Endothelial cell of umbilical vein (primary cell): ENCODE results near the gene APBA2. TPM values are rescaled to one million over a fixed set of nuclear protein-coding genes. Genes with fewer than 3 reads are reported as not detected.
"Not testable (repeated sequence)": the region's sequence is repeated elsewhere in the genome, so short reads cannot be mapped to it uniquely, and the experiment has no call there.

Experiments used
- BruUV-seq: library from RNA; stranded (reverse); fragments of 400-500 nt; replicated peaks from 2 replicates; lab custom pipeline; 2021; lab: Mats Ljungman, UMichigan
- CTCF ChIA-PET: fragments of 300-600, 350-600 bp; sonication (Branson Sonifier 250); formaldehyde crosslinking; loops from one replicate; lab custom pipeline; 2021; ENCODE audit warnings: antibody characterized with exemption, inconsistent platforms; lab: Charles Lee
- POLR2A ChIA-PET: fragments of 300-600, 350-600 bp; sonication (Branson Sonifier 250); formaldehyde crosslinking; loops from one replicate; lab custom pipeline; 2021; ENCODE audit warnings: antibody characterized with exemption, inconsistent platforms; lab: Charles Lee
- DNase-seq: peaks from one replicate; pipeline ENCODE4 v3.0.0-alpha.2; 2011; ENCODE audit warnings: low read depth, low spot score
- FAIRE-seq: peaks from 2 replicates; lab custom pipeline; 2011; peaks lifted over from hg19 to GRCh38; lab: Jason Lieb, UNC
- H2AFZ ChIP-seq: 2 replicates; pipeline ENCODE4 v1.6.0; 2012; ENCODE audit warnings: low read depth, low read length, control low read depth, inconsistent platforms
- H3K27ac ChIP-seq: 2 replicates; pipeline ENCODE4 v1.5.1; 2011; ENCODE audit warnings: low read depth, mild to moderate bottlenecking, control low read depth, low read length, moderate library complexity; ENCODE audit not compliant: insufficient read depth
- H3K27me3 ChIP-seq, 2 experiments: 2 replicates each; pipeline versions ENCODE4 v1.6.0 to v1.6.1; 2011; ENCODE audit warnings: low read length in 2 of 2, mixed read lengths in 1 of 2; ENCODE audit not compliant: control insufficient read depth in 2 of 2, insufficient read depth in 2 of 2
- H3K36me3 ChIP-seq, 2 experiments: 2 replicates in 1 of 2; 3 replicates in 1 of 2; pipeline ENCODE4 v1.5.1; 2011; ENCODE audit warnings: low read length in 2 of 2, mild to moderate bottlenecking in 1 of 2, moderate library complexity in 1 of 2; ENCODE audit not compliant: control insufficient read depth in 2 of 2, insufficient read depth in 2 of 2; ENCODE audit errors: extremely low read depth in 1 of 2
- H3K4me1 ChIP-seq: 3 replicates; pipeline ENCODE4 v1.5.1; 2011; ENCODE audit warnings: mild to moderate bottlenecking, low read length; ENCODE audit not compliant: control insufficient read depth, insufficient read depth; ENCODE audit errors: extremely low read depth
- H3K4me2 ChIP-seq: 2 replicates; pipeline ENCODE4 v1.6.1; 2011; ENCODE audit warnings: low read length, control low read depth, mixed read lengths; ENCODE audit not compliant: insufficient read depth
- H3K4me3 ChIP-seq, 3 experiments: fragments of 200-600 bp in 1 of 3; sonication (generic), shearing (Covaris generic) in 1 of 3; replicated peaks in 1 of 3; 2 replicates each; pipeline ENCODE4 v1.5.1; 2011 to 2016; ENCODE audit warnings: control low read depth in 3 of 3, low read length in 3 of 3, mild to moderate bottlenecking in 2 of 3, inconsistent platforms in 1 of 3, low read depth in 1 of 3, moderate library complexity in 1 of 3; ENCODE audit not compliant: insufficient read depth in 1 of 3
- H3K79me2 ChIP-seq: 2 replicates; pipeline ENCODE4 v1.6.0; 2012; ENCODE audit warnings: low read length, inconsistent platforms; ENCODE audit not compliant: control insufficient read depth, insufficient read depth
- H3K9ac ChIP-seq: replicated peaks from 2 replicates; pipeline ENCODE3; 2011; ENCODE audit warnings: low read length, control low read depth; ENCODE audit not compliant: insufficient read depth; ENCODE audit errors: extremely low read depth
- H3K9me1 ChIP-seq: replicated peaks from 3 replicates; pipeline ENCODE4 v1.6.0; 2011; ENCODE audit warnings: mild to moderate bottlenecking, low read length; ENCODE audit not compliant: control insufficient read depth, insufficient read depth; ENCODE audit errors: extremely low read depth
- H3K9me3 ChIP-seq: replicated peaks from 2 replicates; pipeline ENCODE4 v1.5.1; 2012; ENCODE audit warnings: low read length, inconsistent platforms; ENCODE audit not compliant: control insufficient read depth, insufficient read depth
- H4K20me1 ChIP-seq: replicated peaks from 2 replicates; pipeline ENCODE3; 2011; ENCODE audit warnings: mild to moderate bottlenecking, low read length; ENCODE audit not compliant: control insufficient read depth, insufficient read depth; ENCODE audit errors: extremely low read depth
- CTCF ChIP-seq, 2 donors: IDR thresholded peaks; 1 replicate in 1 of 2; 2 replicates in 1 of 2; pipeline ENCODE4 v1.5.1; 2011; ENCODE audit warnings: low read length in 2 of 2, mild to moderate bottlenecking in 2 of 2, moderate library complexity in 2 of 2, control low read depth in 1 of 2, inconsistent platforms in 1 of 2, low read depth in 1 of 2; ENCODE audit not compliant: insufficient read depth in 1 of 2; ENCODE audit errors: extremely low read depth in 1 of 2
- EZH2 ChIP-seq: IDR thresholded peaks from 2 replicates; pipeline ENCODE4 v1.6.1; 2012; ENCODE audit warnings: borderline replicate concordance, low read depth, mild to moderate bottlenecking, moderate library complexity, low read length, inconsistent platforms; ENCODE audit not compliant: severe bottlenecking
- FOS ChIP-seq: IDR thresholded peaks from 2 replicates; pipeline ENCODE4 v1.6.1; 2011; ENCODE audit warnings: mild to moderate bottlenecking, low read length, moderate library complexity, borderline replicate concordance; ENCODE audit not compliant: insufficient read depth
- GATA2 ChIP-seq: IDR thresholded peaks from 2 replicates; pipeline ENCODE4 v1.7.0; 2011; ENCODE audit warnings: low read depth, mild to moderate bottlenecking, moderate library complexity, mixed read lengths, low read length; ENCODE audit not compliant: insufficient read length, insufficient read depth
- JUN ChIP-seq: IDR thresholded peaks from 2 replicates; pipeline ENCODE4 v1.6.1; 2011; ENCODE audit warnings: borderline replicate concordance, low read depth; ENCODE audit not compliant: insufficient read length, insufficient read depth
- MAX ChIP-seq: IDR thresholded peaks from 2 replicates; pipeline ENCODE4 v1.6.1; 2011; ENCODE audit not compliant: insufficient read depth, insufficient read length
- MYC ChIP-seq: IDR thresholded peaks from one replicate; pipeline ENCODE4 v1.6.1; 2011; ENCODE audit warnings: mild to moderate bottlenecking, low read depth, low read length
- POLR2A ChIP-seq: IDR thresholded peaks from 2 replicates; pipeline ENCODE4 v1.6.1; 2012; ENCODE audit warnings: low read depth, mild to moderate bottlenecking, control low read depth, low read length
- POLR2AphosphoS5 ChIP-seq: IDR thresholded peaks from 2 replicates; pipeline ENCODE4 v1.6.1; 2012; ENCODE audit warnings: low read depth, mild to moderate bottlenecking, control low read depth, low read length, moderate library complexity; ENCODE audit not compliant: insufficient read depth
- dilution Hi-C: fragments of 300-500 bp; cut with MboI; formaldehyde crosslinking; loops from one replicate; pipeline ENCODE4 v1.15.0; 2019; ENCODE audit warnings: low sequenced_read_pairs; ENCODE audit not compliant: extremely low pct_ligation_motif_present
- intact Hi-C: fragments of 100-400 bp; cut with micrococcal nuclease; formaldehyde crosslinking; loops from one replicate; pipeline ENCODE4 v1.10.0; 2022
- polyA plus RNA-seq, 4 experiments: library from polyadenylated mRNA; depleted of rRNA in 3 of 4; stranded (reverse) in 3 of 4; unstranded in 1 of 4; fragments of >200 nt; gene quantifications; 2 replicates each; pipeline versions ENCODE4 v1.2.1 to v1.2.3, GENCODE V29; 2011 to 2012; ENCODE audit warnings: missing spikeins in 1 of 4
- total RNA-seq: library from RNA; stranded (reverse); gene quantifications from 2 replicates; pipeline ENCODE4 v1.2.3, GENCODE V29; 2021

The APBA2 gene
- total and polyA plus RNA-seq, 2 donors (not counting 3 experiments of a cell fraction or from before 2014, with no cell fraction given): 5.7 to 11.1 TPM

GRCh38 chr15:29044503-29044901 lies 158.7 kb downstream of the APBA2 start:
- intact Hi-C loops (no loop called here), dilution Hi-C loops (no loop called here)
- FAIRE-seq: no peak
- Histone ChIP-seq H3K9me1 (no peaks in the 10 kb centered on the region), H4K20me1 (no peaks in the 10 kb centered on the region), H3K4me3 (no peak overlapping the region), H3K9ac (no peak overlapping the region), H3K4me1 (no peaks in the 10 kb centered on the region), H2AFZ (no peak overlapping the region), H3K4me2 (no peak overlapping the region), H3K27ac (no peak overlapping the region), H3K9me3 (no peaks in the 10 kb centered on the region), H3K36me3 (no peaks in the 10 kb centered on the region), H3K79me2 (no peaks in the 10 kb centered on the region), H3K27me3 (no peaks in the 10 kb centered on the region)
- BruUV-seq: no TSS peak
- POLR2A ChIA-PET: no interaction called here
- DNase-seq: no peak
- TF ChIP-seq JUN (no peak), GATA2 (no peak), FOS (no peak), POLR2A (no peak), EZH2 (no peak), MYC (no peak), MAX (no peak), POLR2AphosphoS5 (no peak), CTCF (IDR thresholded peaks at IDR 0.05; ENCODE audit: extremely low read depth in 1 of 2, insufficient read depth in 1 of 2, low read depth in 1 of 2, low read length in 2 of 2) (no peak)
- CTCF ChIA-PET: interaction anchor here (1.3 kb wide), 1 partner anchor 18 kb away, joined by 3 read pairs; no protein-coding TSS in a partner anchor

- CTCF ChIA-PET, FAIRE-seq, H3K9me1 ChIP-seq, H3K27ac ChIP-seq, H2AFZ ChIP-seq, H3K79me2 ChIP-seq, DNase-seq, H3K4me3 ChIP-seq, H3K4me1 ChIP-seq, H3K9me3 ChIP-seq, dilution Hi-C loops, H3K27me3 ChIP-seq, intact Hi-C loops, H4K20me1 ChIP-seq, H3K4me2 ChIP-seq, H3K9ac ChIP-seq, BruUV-seq, POLR2A ChIA-PET, H3K36me3 ChIP-seq: not testable (repeated sequence)
Measured at GRCh38 chr15:29045161-29045560, 159.4 kb downstream of the APBA2 start.
